HPDE6-E6E7 (cell line): Measurements from ENCODE around the gene TSPAN31.

Source experiments
- DNase-seq: peaks from one replicate; pipeline ENCODE4 v3.0.0; 2011; ENCODE audit warnings: missing footprints; ENCODE audit errors: extremely low spot score

Gene TSPAN31

DNA sequence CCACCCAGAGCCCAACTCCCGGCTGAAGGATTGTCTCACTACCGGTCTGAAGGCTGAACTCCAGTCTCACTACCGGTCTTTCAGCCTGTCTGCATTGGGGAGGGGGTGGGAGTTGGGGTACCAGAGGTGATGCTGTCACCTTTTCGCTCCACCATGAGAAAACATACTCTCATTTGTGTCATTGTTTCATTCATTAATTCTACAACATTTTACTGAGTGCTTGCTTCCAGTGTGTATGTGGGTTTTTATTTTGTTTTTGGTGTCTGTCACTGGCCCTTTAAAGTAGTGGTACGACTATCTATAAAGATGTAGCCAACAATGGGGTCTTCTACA lies 7.8 kb downstream of the TSPAN31 start:
- no peak for DNase-seq

DNA sequence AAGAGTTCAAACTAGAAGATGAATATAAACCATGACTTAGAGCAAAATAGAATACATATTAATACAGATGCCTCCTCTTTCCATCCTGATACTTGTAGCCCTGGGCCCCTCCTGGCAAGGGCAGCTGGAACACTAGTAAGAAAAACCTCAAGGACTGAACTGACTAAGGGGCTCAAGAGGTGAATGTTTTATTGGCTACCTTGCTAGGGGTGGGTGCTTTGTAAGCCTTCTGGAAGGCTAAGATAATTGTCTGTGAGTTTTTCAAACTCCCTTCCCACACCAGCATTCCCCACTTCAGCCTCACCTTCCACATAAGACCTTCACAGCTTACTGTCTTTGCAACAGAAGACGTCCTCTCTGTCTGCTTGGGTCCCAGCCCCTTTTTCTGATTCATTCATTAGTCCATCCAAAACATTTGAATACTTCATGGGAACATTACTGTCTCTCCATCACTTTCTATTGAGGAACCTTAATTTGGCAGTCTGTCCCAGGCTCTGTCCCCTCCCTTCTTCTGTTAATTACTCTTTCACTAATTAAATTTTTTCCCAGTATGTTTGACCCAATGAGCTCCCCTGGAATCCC lies 9.0 kb downstream of the TSPAN31 start:
- no peak for DNase-seq

DNA sequence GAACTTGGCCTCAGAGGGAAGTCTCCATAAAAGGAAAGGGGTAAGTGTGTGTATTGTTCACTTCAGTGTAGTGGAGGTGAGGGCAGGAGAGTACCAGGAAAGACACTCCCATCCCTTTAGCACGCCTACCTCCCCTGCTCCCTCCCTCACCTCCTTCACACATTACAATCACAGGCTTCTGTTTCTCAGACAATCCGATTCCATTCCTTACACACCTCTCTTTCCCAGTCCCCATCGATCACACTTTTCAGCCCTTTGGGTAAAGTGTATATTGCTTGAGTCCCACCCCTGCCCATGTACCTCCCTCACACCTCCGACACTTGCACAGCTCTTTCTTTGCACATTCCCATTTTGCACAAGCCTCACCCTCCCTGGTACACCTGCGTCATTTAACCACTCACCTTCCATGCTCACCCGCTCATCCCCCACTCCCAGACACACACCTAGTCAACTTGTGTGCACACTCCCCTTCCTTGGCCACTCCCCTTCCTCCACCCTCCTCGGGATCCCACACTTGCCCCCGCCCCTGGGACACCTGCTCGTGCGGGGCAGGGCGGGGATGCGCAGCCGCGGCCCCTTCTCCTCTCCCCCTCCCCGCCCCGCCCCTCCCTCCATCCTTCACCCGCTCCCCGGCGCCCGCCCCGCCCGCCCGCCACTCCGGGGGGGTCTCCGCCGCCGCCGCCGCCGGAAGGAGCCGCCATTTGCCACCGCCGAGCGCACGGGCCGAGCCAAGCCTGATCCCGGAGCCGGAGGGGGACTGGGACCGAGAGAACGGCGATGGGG lies 9.8 kb downstream of the TSPAN31 start, which contains the start of gene MARCHF9:
TSS of gene MARCHF9 (plus strand) at position 693 of the 783 bp plus-strand sequence. CDS start 426 bp downstream, outside the sequence.
- DNase-seq, result peak; percentile 74

DNA sequence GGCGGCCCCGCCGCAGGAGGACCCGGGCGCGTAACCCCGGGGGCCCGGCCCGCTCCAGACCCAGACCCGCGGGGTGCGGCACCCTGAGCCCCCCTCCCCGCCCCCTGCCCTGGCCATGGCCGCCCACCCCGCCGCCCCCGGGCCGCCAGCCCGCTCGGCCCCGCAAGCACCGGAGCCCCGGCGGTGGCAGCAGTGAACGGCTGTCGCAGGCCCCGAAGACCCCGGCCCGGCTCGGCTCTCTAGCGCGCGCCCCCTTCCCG lies 10.3 kb downstream of the TSPAN31 start:
- no peak for DNase-seq

- no peak for DNase-seq
Measured at GRCh38 chr12:57755454-57756372, 10.9 kb downstream of the TSPAN31 start.

DNA sequence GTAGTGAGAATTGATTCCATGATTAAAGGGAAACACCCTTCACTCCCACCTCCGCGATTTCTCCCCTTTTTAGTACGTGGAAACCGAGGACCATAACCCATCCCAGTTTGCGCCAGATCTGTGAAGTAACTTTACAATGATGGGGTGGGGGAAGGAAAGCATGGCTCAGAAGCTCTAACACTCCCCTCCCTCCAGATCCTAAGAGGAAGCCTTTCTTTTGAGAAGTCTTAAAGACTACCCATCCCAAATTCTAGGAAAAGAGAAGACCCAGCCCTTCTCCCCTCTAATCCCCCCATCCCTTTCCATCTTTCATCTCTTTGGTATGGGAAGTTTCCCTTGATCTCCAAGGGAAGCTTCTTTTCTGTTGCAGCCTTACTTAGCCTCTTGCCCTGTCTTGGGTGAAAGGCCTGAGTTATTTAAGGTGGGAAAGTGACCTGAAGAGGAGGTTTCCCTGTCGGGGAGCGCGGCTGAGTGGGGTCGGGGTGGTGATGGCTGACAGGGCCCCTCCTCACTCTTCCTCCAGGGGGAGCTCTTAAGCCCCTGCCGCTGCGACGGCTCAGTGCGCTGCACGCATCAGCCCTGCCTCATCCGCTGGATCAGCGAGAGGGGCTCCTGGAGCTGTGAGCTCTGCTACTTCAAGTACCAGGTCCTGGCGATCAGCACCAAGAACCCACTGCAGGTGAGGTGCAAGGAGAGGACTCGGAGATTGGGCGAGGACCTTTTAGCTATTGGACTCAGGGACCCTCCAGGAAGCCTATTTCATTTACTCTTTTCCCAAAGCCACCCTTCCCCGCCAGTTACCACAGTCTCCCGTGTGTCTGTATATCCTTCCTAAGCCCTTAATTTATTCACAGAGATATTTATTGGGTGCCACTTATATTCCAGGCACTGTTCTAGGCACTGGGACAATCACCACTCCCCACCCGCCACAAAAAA lies 11.8 kb downstream of the TSPAN31 start:
- DNase-seq, result no peak

- no peak for DNase-seq
Measured at GRCh38 chr12:57757771-57758170, 12.9 kb downstream of the TSPAN31 start.

DNA sequence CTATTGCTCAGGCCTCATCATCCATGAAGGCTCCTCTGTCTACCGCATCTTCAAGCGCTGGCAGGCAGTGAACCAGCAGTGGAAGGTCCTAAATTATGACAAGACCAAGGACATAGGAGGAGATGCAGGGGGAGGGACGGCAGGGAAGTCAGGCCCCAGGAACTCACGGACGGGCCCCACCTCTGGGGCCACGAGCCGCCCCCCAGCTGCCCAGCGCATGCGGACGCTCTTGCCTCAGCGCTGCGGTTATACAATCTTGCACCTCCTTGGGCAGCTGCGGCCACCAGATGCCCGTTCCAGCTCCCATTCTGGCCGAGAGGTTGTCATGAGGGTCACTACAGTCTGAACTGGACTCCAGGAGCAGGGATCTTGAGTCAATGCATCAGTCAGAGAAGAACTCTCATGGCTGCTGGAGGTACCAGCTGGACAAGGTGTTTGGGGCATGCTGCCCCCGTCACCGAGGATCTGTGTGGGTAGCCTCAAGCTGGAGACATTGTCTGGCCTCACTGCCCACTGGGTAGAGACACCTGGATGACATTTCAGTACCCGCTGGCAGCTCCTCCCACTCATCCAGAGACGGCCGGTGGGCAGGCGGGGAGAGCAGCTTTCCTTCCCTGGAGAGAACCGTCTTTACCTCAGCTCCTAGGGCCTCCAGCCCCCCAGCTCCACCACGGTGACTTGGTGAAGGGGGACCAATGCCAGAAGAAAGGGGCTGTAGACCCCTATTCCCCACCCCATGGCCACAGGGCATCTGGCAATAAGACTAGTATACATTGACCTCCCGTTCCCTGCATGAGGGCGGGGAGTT lies 13.9 kb downstream of the TSPAN31 start:
- DNase-seq, result no peak

- no peak for DNase-seq
Measured at GRCh38 chr12:57759360-57759980, 14.6 kb downstream of the TSPAN31 start.

DNA sequence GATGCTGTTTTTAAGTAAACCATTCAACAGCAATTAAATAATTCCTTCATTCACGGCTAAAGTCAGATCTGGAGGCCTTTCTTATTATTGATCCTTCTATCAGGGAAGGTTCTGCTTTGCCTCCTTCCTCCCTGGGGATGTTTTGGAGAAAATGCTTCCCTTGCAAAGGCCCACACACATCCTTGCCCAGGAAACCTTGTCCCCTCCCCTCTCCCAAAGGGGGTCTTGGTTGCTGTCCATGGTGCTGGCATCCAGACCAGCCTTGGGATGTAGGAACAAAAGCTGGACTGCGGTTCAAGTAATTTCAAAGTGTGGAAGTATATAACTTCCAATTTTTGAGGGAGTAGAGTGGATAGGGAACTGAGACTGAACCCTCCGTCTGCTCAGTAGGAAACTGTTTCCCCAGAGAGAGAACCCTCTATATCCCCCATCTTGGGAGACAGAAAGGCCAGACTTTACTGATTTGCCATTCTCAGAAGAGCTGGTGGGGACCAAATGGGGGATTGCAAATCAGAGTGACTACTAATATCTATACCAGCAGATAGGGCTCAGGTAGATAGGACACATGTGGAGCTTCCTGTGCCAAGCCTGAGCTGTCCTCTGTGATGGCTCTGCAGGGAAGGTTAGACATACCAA lies 15.6 kb downstream of the TSPAN31 start:
- no peak for DNase-seq

GRCh38 chr12:57761391-57761998 lies 16.7 kb downstream of the TSPAN31 start:
- no peak for DNase-seq

DNA sequence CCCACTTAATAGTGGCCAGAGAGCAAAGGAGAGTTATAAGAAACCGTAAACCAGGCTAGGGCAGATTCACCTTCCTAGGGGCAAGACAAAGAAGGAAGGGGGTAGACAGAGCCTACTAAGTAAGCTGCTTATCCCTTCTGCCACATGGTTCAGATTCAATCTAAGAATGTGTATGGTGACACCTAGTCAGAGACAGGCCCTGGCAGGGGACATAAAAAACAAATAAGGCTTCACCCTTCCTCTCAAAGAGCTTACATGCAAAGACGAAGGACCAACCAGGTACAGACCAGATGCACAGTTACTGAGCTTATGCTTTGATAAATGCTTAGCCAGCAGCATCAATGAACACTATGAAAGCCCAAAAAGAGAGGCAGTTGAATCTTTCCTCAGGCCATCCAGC lies 17.6 kb downstream of the TSPAN31 start:
- DNase-seq, result no peak

GRCh38 chr12:57763881-57764661 lies 19.2 kb downstream of the TSPAN31 start:
- DNase-seq, result no peak

DNA sequence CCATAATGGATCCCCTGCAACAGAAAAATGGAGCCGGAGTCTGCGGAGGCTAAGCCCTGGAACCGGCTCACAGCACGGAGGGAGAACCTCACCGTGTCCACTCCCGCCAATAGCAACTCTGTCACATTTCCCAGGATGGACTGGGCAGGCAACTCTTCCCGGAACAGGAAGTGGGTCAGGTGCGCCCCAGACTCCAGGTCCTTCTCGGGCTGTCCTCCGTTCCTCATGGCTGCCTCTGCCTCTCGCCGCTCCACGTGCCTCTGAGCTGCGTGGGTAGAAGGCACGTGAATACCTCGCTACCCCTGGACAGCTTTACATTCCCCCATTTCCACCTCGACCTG lies 19.8 kb downstream of the TSPAN31 start:
- DNase-seq, result no peak

- DNase-seq, result peak; percentile 64
Measured at GRCh38 chr12:57765003-57765697, 20.3 kb downstream of the TSPAN31 start.

GRCh38 chr12:57765698-57766463 lies 21.0 kb downstream of the TSPAN31 start:
- DNase-seq, result no peak
